GM23338 (cell line): ENCODE data around the gene MAPK11. TPM values are rescaled to one million over a fixed set of nuclear protein-coding genes. Genes with fewer than 3 reads are reported as not detected.

Source experiments
- ATAC-seq: fragments of 200-7000 bp; cut with Tn5 transposase; 3 replicates; pipeline ENCODE4 v1.9.1; 2020
- DNase-seq: peaks from one replicate; pipeline ENCODE4 v3.0.0-alpha.2; 2015; ENCODE audit warnings: low spot score
- H2AFZ ChIP-seq: fragments of 200-600 bp; sonication (generic); 2 replicates; pipeline ENCODE4 v1.8.0; 2016; ENCODE audit warnings: antibody characterized with exemption, mild to moderate bottlenecking, moderate library complexity
- H3F3A ChIP-seq: fragments of 200-600 bp; sonication (generic); replicated peaks from 2 replicates; pipeline ENCODE4 v1.8.0; 2017; ENCODE audit warnings: antibody characterized with exemption, mixed run types, low read depth
- H3K27ac ChIP-seq: fragments of 200-600 bp; sonication (generic); 2 replicates; pipeline ENCODE4 v1.6.1; 2016; ENCODE audit warnings: low read depth
- H3K27me3 ChIP-seq: fragments of 200-600 bp; sonication (generic); 2 replicates; pipeline ENCODE4 v1.8.0; 2016; ENCODE audit warnings: mild to moderate bottlenecking, mixed run types, moderate library complexity; ENCODE audit not compliant: insufficient read depth
- H3K36me3 ChIP-seq: fragments of 200-600 bp; sonication (generic); 2 replicates; pipeline ENCODE4 v1.8.0; 2016; ENCODE audit warnings: mild to moderate bottlenecking; ENCODE audit not compliant: insufficient read depth
- H3K4me1 ChIP-seq: fragments of 200-600 bp; sonication (generic); 2 replicates; pipeline ENCODE4 v1.8.0; 2016; ENCODE audit warnings: mild to moderate bottlenecking, moderate library complexity; ENCODE audit not compliant: insufficient read depth
- H3K4me2 ChIP-seq: fragments of 200-600 bp; sonication (generic); 2 replicates; pipeline ENCODE4 v1.7.1; 2017; ENCODE audit warnings: mixed run types
- H3K4me3 ChIP-seq: fragments of 200-600 bp; sonication (generic); 2 replicates; pipeline ENCODE4 v1.6.1; 2016; ENCODE audit warnings: mixed run types
- H3K79me2 ChIP-seq: fragments of 200-600 bp; sonication (generic); replicated peaks from 2 replicates; pipeline ENCODE4 v1.8.0; 2017; ENCODE audit warnings: mild to moderate bottlenecking; ENCODE audit not compliant: insufficient read depth
- H3K9me2 ChIP-seq: fragments of 200-600 bp; sonication (generic); 2 replicates; pipeline ENCODE4 v1.8.0; 2017; ENCODE audit not compliant: insufficient read depth
- H4K20me1 ChIP-seq: fragments of 200-600 bp; sonication (generic); replicated peaks from 2 replicates; pipeline ENCODE4 v1.8.0; 2017; ENCODE audit warnings: mild to moderate bottlenecking; ENCODE audit not compliant: insufficient read depth
- H3K27ac Mint-ChIP-seq: 2 replicates; pipeline ENCODE4 v1.8.0; 2020; ENCODE audit warnings: inconsistent platforms, mild to moderate bottlenecking, moderate library complexity, mixed read lengths
- H3K27me3 Mint-ChIP-seq: 3 replicates; pipeline ENCODE4 v1.8.0; 2022; ENCODE audit warnings: low read depth, mild to moderate bottlenecking, moderate library complexity, mixed read lengths, inconsistent platforms; ENCODE audit not compliant: insufficient read depth, poor library complexity
- H3K36me3 Mint-ChIP-seq: 3 replicates; pipeline ENCODE4 v1.8.0; 2021; ENCODE audit warnings: low read depth, mild to moderate bottlenecking, inconsistent platforms, moderate library complexity, mixed read lengths
- H3K4me1 Mint-ChIP-seq: 3 replicates; pipeline ENCODE4 v1.8.0; 2020; ENCODE audit warnings: mild to moderate bottlenecking, inconsistent platforms, mixed read lengths
- H3K4me3 Mint-ChIP-seq: 3 replicates; pipeline ENCODE4 v1.8.0; 2021; ENCODE audit warnings: moderate library complexity, mild to moderate bottlenecking, inconsistent platforms, mixed read lengths
- H3K9me3 Mint-ChIP-seq: 3 replicates; pipeline ENCODE4 v1.8.0; 2020; ENCODE audit warnings: moderate library complexity, mild to moderate bottlenecking, inconsistent platforms, mixed read lengths
- CREB1 ChIP-seq: fragments of 250-450 bp; sonication (Bioruptor Pico); IDR thresholded peaks from 2 replicates; pipeline ENCODE4 v1.5.0; 2020; ENCODE audit warnings: low read depth, mild to moderate bottlenecking, moderate library complexity
- EZH2 ChIP-seq: fragments of 200-600 bp; sonication (generic); IDR thresholded peaks from one replicate; pipeline ENCODE4 v1.8.0; 2017; ENCODE audit warnings: antibody characterized with exemption, mild to moderate bottlenecking, low read depth; ENCODE audit not compliant: unreplicated experiment
- EZH2phosphoT487 ChIP-seq: fragments of 200-600 bp; sonication (generic); IDR thresholded peaks from one replicate; pipeline ENCODE4 v1.8.1; 2018; ENCODE audit warnings: antibody characterized with exemption; ENCODE audit not compliant: unreplicated experiment
- JUNB ChIP-seq: IDR thresholded peaks from one replicate; pipeline ENCODE4 v1.6.1; 2016; ENCODE audit warnings: antibody characterized with exemption; ENCODE audit not compliant: unreplicated experiment
- NANOG ChIP-seq: IDR thresholded peaks from 2 replicates; pipeline ENCODE4 v1.6.1; 2016; ENCODE audit warnings: antibody characterized with exemption, borderline replicate concordance
- POLR2AphosphoS5 ChIP-seq: IDR thresholded peaks from 2 replicates; pipeline ENCODE4 v1.6.1; 2016; ENCODE audit warnings: antibody characterized with exemption, low read depth
- STAT1 ChIP-seq: IDR thresholded peaks from one replicate; pipeline ENCODE4 v1.6.1; 2016; ENCODE audit warnings: antibody characterized with exemption; ENCODE audit not compliant: unreplicated experiment
- ZNF114 ChIP-seq: fragments of 250-450 bp; sonication (Bioruptor Pico); IDR thresholded peaks from 2 replicates; pipeline ENCODE4 v1.5.0; 2020; ENCODE audit warnings: mild to moderate bottlenecking, moderate library complexity
- ZNF331 ChIP-seq: fragments of 250-450 bp; sonication (Bioruptor Pico); IDR thresholded peaks from 2 replicates; pipeline ENCODE4 v1.5.0; 2020; ENCODE audit warnings: low read depth, mild to moderate bottlenecking, moderate library complexity
- polyA plus RNA-seq: library from polyadenylated mRNA; unstranded; fragments of >200 nt; fragmentation: Nextera tagmentation; extraction: Ambion mirVana; gene quantifications from 2 replicates; pipeline ENCODE4 v1.2.1, GENCODE V29; 2016
- total RNA-seq: library from RNA; depleted of rRNA; stranded (reverse); fragments of >200 nt; shearing (Covaris generic); gene quantifications from 2 replicates; pipeline ENCODE4 v1.2.3, GENCODE V29; 2014
- TF ChIP-seq, protein P1 (sequence below), 2 experiments: fragments of 200-600 bp in 1 of 2; sonication (generic) in 1 of 2; conservative IDR thresholded peaks; 2 replicates each; pipeline versions ENCODE4 v1.5.1 to v1.6.1; 2016 to 2017; ENCODE audit warnings: antibody characterized with exemption in 2 of 2, low read depth in 2 of 2, mild to moderate bottlenecking in 2 of 2, moderate library complexity in 1 of 2
- TF ChIP-seq, protein P2 (sequence below): IDR thresholded peaks from 2 replicates; pipeline ENCODE4 v1.6.1; 2016; ENCODE audit warnings: antibody characterized with exemption
- TF ChIP-seq, protein P3 (sequence below): fragments of 250-450 bp; sonication (Bioruptor Pico); IDR thresholded peaks from 2 replicates; pipeline ENCODE4 v1.5.0; 2020; ENCODE audit warnings: mild to moderate bottlenecking, moderate library complexity
- TF ChIP-seq, protein P4 (sequence below): IDR thresholded peaks from one replicate; pipeline ENCODE4 v1.6.1; 2018; ENCODE audit warnings: antibody characterized with exemption; ENCODE audit not compliant: unreplicated experiment

MAPK11 gene
- total and polyA plus RNA-seq, 2 experiments from 2014 or later = 0.34 to 1.9 TPM

DNA sequence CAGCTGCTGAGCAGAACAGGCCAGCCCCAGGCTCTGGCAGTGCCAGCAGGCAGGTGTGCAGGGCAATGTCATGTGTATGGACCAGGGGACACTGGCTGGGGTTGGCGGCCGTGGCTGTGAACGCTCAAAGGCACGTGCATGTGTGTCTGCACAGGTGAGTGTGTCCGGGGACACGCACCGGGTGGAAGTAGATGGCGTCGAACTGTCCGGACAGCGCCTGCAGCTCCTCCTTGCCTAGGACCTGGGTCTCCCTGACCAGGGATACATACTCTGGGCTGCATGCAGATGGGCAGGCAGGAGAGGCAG is 20.0 kb downstream of the MAPK11 start:
- ATAC-seq = no peak
- Mint-ChIP-seq H3K4me1 (peaks cover 10% of the 10 kb centered on the region), H3K9me3 (no peaks in the 10 kb centered on the region), H3K27ac (no peak overlapping the region), H3K36me3 (peaks cover 8% of the 10 kb centered on the region; the same call in 2 of the 3 replicates), H3K27me3 (peaks cover 8% of the 10 kb centered on the region), H3K4me3 (peak overlapping the region; percentile 83)
- Histone ChIP-seq H3K9me2 (no peaks in the 10 kb centered on the region), H3K27ac (no peak overlapping the region), H3K27me3 (no peaks in the 10 kb centered on the region), H3K79me2 (no peaks in the 10 kb centered on the region; the same call in 1 of the 2 replicates), H3K4me1 (peaks cover 4% of the 10 kb centered on the region; the same call in 1 of the 2 replicates), H4K20me1 (peaks cover 3% of the 10 kb centered on the region; the same call in 1 of the 2 replicates), H3K4me3 (peak overlapping the region; percentile 86), H3K36me3 (no peaks in the 10 kb centered on the region), H2AFZ (no peak overlapping the region), H3F3A (peaks cover 6% of the 10 kb centered on the region), H3K4me2 (peak overlapping the region; percentile 96)
- DNase-seq = no peak
- TF ChIP-seq CREB1 (no peak), ZNF114 (CRISPR knock-in tag) (no peak), JUNB (no peak), NANOG (no peak), STAT1 (no peak), EZH2phosphoT487 (no peak), ZNF331 (CRISPR knock-in tag) (no peak), POLR2AphosphoS5 (no peak), EZH2 (no peak)
- TF ChIP-seq, protein P1, sequence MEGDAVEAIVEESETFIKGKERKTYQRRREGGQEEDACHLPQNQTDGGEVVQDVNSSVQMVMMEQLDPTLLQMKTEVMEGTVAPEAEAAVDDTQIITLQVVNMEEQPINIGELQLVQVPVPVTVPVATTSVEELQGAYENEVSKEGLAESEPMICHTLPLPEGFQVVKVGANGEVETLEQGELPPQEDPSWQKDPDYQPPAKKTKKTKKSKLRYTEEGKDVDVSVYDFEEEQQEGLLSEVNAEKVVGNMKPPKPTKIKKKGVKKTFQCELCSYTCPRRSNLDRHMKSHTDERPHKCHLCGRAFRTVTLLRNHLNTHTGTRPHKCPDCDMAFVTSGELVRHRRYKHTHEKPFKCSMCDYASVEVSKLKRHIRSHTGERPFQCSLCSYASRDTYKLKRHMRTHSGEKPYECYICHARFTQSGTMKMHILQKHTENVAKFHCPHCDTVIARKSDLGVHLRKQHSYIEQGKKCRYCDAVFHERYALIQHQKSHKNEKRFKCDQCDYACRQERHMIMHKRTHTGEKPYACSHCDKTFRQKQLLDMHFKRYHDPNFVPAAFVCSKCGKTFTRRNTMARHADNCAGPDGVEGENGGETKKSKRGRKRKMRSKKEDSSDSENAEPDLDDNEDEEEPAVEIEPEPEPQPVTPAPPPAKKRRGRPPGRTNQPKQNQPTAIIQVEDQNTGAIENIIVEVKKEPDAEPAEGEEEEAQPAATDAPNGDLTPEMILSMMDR (conservative IDR thresholded peaks at IDR 0.05; ENCODE audit: low read depth in 2 of 2) = no peak
- TF ChIP-seq, protein P2, sequence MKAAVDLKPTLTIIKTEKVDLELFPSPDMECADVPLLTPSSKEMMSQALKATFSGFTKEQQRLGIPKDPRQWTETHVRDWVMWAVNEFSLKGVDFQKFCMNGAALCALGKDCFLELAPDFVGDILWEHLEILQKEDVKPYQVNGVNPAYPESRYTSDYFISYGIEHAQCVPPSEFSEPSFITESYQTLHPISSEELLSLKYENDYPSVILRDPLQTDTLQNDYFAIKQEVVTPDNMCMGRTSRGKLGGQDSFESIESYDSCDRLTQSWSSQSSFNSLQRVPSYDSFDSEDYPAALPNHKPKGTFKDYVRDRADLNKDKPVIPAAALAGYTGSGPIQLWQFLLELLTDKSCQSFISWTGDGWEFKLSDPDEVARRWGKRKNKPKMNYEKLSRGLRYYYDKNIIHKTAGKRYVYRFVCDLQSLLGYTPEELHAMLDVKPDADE = no peak
- TF ChIP-seq, protein P3, sequence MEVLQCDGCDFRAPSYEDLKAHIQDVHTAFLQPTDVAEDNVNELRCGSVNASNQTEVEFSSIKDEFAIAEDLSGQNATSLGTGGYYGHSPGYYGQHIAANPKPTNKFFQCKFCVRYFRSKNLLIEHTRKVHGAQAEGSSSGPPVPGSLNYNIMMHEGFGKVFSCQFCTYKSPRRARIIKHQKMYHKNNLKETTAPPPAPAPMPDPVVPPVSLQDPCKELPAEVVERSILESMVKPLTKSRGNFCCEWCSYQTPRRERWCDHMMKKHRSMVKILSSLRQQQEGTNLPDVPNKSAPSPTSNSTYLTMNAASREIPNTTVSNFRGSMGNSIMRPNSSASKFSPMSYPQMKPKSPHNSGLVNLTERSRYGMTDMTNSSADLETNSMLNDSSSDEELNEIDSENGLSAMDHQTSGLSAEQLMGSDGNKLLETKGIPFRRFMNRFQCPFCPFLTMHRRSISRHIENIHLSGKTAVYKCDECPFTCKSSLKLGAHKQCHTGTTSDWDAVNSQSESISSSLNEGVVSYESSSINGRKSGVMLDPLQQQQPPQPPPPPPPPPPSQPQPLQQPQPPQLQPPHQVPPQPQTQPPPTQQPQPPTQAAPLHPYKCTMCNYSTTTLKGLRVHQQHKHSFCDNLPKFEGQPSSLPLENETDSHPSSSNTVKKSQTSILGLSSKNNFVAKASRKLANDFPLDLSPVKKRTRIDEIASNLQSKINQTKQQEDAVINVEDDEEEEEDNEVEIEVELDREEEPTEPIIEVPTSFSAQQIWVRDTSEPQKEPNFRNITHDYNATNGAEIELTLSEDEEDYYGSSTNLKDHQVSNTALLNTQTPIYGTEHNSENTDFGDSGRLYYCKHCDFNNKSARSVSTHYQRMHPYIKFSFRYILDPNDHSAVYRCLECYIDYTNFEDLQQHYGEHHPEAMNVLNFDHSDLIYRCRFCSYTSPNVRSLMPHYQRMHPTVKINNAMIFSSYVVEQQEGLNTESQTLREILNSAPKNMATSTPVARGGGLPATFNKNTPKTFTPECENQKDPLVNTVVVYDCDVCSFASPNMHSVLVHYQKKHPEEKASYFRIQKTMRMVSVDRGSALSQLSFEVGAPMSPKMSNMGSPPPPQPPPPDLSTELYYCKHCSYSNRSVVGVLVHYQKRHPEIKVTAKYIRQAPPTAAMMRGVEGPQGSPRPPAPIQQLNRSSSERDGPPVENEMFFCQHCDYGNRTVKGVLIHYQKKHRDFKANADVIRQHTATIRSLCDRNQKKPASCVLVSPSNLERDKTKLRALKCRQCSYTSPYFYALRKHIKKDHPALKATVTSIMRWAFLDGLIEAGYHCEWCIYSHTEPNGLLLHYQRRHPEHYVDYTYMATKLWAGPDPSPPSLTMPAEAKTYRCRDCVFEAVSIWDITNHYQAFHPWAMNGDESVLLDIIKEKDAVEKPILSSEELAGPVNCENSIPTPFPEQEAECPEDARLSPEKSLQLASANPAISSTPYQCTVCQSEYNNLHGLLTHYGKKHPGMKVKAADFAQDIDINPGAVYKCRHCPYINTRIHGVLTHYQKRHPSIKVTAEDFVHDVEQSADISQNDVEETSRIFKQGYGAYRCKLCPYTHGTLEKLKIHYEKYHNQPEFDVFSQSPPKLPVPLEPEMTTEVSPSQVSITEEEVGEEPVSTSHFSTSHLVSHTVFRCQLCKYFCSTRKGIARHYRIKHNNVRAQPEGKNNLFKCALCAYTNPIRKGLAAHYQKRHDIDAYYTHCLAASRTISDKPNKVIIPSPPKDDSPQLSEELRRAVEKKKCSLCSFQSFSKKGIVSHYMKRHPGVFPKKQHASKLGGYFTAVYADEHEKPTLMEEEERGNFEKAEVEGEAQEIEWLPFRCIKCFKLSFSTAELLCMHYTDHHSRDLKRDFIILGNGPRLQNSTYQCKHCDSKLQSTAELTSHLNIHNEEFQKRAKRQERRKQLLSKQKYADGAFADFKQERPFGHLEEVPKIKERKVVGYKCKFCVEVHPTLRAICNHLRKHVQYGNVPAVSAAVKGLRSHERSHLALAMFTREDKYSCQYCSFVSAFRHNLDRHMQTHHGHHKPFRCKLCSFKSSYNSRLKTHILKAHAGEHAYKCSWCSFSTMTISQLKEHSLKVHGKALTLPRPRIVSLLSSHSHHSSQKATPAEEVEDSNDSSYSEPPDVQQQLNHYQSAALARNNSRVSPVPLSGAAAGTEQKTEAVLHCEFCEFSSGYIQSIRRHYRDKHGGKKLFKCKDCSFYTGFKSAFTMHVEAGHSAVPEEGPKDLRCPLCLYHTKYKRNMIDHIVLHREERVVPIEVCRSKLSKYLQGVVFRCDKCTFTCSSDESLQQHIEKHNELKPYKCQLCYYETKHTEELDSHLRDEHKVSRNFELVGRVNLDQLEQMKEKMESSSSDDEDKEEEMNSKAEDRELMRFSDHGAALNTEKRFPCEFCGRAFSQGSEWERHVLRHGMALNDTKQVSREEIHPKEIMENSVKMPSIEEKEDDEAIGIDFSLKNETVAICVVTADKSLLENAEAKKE (CRISPR knock-in tag) = no peak
- TF ChIP-seq, protein P4, sequence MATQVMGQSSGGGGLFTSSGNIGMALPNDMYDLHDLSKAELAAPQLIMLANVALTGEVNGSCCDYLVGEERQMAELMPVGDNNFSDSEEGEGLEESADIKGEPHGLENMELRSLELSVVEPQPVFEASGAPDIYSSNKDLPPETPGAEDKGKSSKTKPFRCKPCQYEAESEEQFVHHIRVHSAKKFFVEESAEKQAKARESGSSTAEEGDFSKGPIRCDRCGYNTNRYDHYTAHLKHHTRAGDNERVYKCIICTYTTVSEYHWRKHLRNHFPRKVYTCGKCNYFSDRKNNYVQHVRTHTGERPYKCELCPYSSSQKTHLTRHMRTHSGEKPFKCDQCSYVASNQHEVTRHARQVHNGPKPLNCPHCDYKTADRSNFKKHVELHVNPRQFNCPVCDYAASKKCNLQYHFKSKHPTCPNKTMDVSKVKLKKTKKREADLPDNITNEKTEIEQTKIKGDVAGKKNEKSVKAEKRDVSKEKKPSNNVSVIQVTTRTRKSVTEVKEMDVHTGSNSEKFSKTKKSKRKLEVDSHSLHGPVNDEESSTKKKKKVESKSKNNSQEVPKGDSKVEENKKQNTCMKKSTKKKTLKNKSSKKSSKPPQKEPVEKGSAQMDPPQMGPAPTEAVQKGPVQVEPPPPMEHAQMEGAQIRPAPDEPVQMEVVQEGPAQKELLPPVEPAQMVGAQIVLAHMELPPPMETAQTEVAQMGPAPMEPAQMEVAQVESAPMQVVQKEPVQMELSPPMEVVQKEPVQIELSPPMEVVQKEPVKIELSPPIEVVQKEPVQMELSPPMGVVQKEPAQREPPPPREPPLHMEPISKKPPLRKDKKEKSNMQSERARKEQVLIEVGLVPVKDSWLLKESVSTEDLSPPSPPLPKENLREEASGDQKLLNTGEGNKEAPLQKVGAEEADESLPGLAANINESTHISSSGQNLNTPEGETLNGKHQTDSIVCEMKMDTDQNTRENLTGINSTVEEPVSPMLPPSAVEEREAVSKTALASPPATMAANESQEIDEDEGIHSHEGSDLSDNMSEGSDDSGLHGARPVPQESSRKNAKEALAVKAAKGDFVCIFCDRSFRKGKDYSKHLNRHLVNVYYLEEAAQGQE = no peak
